ENCODE data around the gene FGFR3.
A peak's percentile ranks its signal among the peaks of the same experiment; 100 is the strongest.

Gene FGFR3

GRCh38 chr4:1763070-1763549 is 30.0 kb upstream of the FGFR3 start:
- Mint-ChIP-seq H3K36me3 (no peaks in the 10 kb centered on the region), H3K27ac (no peak overlapping the region), H3K4me1 (no peaks in the 10 kb centered on the region), H3K9me3 (no peaks in the 10 kb centered on the region), H3K4me3 (no peak overlapping the region)
- no peak for DNase-seq (ENCODE audit: low spot score in 2 of 2)
- ATAC-seq: no peak

- no peak for ATAC-seq
- no peaks in the 10 kb centered on the region for H3K9me3 Mint-ChIP-seq
- no peak overlapping the region for H3K4me3 Mint-ChIP-seq
- DNase-seq (ENCODE audit: low spot score in 2 of 2): no peak
- peaks cover 4% of the 10 kb centered on the region for H3K4me1 Mint-ChIP-seq
- H3K36me3 Mint-ChIP-seq: no peaks in the 10 kb centered on the region
- no peak overlapping the region for H3K27ac Mint-ChIP-seq
These were observed 29.5 kb upstream of the FGFR3 start for GRCh38 chr4:1763550-1764080.

GRCh38 chr4:1764670-1765069 is 28.4 kb upstream of the FGFR3 start:
- no peak overlapping the region for H3K27ac Mint-ChIP-seq
- no peak for DNase-seq (ENCODE audit: low spot score in 2 of 2)
- H3K4me3 Mint-ChIP-seq: no peak overlapping the region
- no peak for ATAC-seq
- peaks cover 5% of the 10 kb centered on the region for H3K4me1 Mint-ChIP-seq
- H3K36me3 Mint-ChIP-seq: no peaks in the 10 kb centered on the region
- no peaks in the 10 kb centered on the region for H3K9me3 Mint-ChIP-seq

DNA sequence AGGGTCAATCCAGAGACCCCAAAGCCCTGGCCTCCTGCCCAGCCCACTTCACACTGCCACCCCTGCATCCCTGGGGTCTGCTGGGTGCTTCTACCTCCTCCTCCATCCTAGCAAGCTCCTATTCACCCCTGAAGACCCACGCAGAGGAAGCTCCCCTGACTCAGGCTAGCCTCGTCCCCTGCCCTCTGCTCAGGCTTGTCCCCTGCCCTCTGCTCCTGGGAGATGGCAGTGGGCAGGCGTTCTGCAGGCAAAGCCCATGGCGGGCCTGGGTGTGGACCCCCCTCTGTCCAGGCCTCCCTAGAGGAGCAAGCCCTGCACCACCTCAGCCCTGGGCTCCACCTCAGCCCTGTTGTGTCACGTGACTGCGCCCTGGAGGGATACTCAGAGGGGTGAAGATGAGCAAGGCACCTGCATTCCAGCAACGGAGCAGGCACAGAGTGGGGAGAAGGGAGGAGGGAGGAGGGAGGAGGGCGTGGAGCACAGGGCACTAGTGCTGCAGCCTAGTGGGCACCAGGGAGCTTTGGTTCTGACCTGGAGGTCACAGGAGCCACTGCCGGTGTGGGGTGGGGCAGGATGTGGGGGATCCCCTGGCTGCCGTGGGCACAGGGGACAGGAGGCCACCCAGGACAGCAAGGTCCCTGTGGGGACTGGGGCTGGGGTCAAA is 27.6 kb upstream of the FGFR3 start:
- Mint-ChIP-seq H3K4me3 (no peak overlapping the region), H3K4me1 (peaks cover 5% of the 10 kb centered on the region), H3K27ac (no peak overlapping the region), H3K9me3 (no peaks in the 10 kb centered on the region), H3K36me3 (no peaks in the 10 kb centered on the region)
- no peak for DNase-seq (ENCODE audit: low spot score in 2 of 2)
- ATAC-seq: no peak

DNA sequence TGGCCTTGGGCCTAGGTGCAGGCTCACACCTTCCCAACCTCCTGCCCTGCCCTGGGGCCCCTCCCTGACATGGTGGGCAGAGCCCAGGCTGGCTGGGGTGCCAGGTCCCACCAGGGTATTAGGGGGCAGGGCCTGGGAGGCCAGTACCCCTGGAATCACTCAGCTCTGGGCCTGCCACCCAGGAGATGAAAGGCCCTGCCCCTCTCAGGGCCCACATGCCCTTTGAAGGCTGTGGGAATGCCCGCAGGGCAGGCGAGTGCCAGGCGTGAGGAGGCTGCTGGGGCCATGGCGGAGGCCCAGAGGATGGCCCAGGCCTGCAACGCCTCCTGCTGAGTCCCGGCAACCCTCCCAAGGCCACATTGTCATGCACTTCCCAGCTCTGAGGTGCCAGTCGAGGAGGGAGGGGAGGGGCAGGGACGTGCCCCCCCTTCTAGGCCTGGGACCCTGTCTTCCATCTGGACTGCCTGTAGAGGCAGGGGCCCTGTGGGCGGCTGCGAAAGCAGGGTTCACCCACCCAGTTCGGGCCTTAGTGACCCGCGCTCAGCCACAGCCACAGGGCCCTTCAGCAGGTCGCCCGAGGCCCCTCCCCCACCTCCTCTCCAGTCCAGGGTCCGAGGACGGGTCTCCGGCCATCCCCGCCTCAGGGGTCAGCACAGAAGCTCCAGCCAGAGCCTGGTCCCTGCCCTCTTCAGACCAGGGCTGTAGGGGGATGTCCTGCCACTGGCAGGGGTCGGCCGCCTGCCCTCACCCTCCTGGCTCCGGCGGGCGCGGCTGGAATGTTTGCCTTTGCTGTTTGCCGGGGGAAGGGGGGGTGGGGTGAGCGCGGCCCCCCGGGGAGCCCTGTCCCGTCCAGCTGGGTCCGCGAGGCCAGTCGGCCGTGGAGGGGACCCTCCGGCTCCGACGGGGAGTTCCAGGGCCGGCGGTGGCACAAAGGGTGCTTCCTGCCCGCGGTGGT is 26.7 kb upstream of the FGFR3 start:
- ATAC-seq: peak; percentile 1
- H3K4me3 Mint-ChIP-seq: no peak overlapping the region

DNA sequence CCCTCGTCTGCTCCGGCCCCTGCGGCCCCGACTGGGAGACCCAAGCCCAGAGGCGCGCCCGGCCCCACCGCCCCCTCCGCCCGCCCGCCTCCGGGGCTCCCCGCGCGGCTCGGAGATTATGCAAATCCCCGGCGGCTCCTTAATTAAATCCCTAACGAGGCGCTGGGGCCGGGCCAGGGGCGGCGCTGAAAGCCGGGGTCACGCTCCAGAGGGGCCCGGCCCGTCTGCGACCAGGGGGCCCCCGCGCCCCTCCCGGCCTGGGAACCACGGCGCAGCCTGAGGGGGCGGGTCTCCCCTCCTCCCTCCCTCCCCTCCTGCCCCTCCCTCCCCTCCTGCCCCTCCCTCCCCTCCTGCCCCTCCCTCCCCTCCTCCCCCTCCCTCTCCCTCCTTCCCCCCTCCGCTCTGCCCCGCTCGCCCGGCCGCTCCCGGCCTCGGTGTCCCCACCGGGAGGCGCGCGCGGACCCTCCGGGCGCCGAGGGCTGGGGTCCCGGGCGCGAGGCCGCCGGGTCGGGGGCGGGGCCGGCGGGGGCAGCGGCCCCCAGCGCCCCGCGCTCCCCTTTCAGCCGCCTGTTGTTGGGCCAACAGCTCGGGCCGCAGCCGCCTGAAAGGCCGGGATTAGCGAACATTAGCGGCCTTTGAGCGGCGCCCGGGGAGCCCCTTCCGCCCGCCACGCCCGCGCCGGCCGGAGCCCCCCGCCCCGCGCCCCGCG is 25.9 kb upstream of the FGFR3 start:
- H3K36me3 Mint-ChIP-seq: no peaks in the 10 kb centered on the region
- ATAC-seq (no peak), DNase-seq (ENCODE audit: low spot score in 2 of 2) (no peak)
- H3K27ac Mint-ChIP-seq: no peak overlapping the region
- H3K4me1 Mint-ChIP-seq: peaks cover 5% of the 10 kb centered on the region
- peak overlapping the region; percentile 55 for H3K4me3 Mint-ChIP-seq
- H3K9me3 Mint-ChIP-seq: no peaks in the 10 kb centered on the region

More for the DNA sequence above, 26.7 kb upstream of the FGFR3 start:
- no peak for DNase-seq (ENCODE audit: low spot score in 2 of 2)
- no peak overlapping the region for H3K27ac Mint-ChIP-seq
- peaks cover 5% of the 10 kb centered on the region for H3K4me1 Mint-ChIP-seq
- no peaks in the 10 kb centered on the region for H3K9me3 Mint-ChIP-seq
- H3K36me3 Mint-ChIP-seq: no peaks in the 10 kb centered on the region

GRCh38 chr4:1767770-1768366 is 25.2 kb upstream of the FGFR3 start:
- ATAC-seq (peak; percentile 14), DNase-seq (ENCODE audit: low spot score in 2 of 2) (no peak)
- H3K4me3 Mint-ChIP-seq: peak overlapping the region; percentile 55
- H3K4me1 Mint-ChIP-seq: peaks cover 5% of the 10 kb centered on the region
- no peaks in the 10 kb centered on the region for H3K36me3 Mint-ChIP-seq
- no peaks in the 10 kb centered on the region for H3K9me3 Mint-ChIP-seq
- no peak overlapping the region for H3K27ac Mint-ChIP-seq

DNA sequence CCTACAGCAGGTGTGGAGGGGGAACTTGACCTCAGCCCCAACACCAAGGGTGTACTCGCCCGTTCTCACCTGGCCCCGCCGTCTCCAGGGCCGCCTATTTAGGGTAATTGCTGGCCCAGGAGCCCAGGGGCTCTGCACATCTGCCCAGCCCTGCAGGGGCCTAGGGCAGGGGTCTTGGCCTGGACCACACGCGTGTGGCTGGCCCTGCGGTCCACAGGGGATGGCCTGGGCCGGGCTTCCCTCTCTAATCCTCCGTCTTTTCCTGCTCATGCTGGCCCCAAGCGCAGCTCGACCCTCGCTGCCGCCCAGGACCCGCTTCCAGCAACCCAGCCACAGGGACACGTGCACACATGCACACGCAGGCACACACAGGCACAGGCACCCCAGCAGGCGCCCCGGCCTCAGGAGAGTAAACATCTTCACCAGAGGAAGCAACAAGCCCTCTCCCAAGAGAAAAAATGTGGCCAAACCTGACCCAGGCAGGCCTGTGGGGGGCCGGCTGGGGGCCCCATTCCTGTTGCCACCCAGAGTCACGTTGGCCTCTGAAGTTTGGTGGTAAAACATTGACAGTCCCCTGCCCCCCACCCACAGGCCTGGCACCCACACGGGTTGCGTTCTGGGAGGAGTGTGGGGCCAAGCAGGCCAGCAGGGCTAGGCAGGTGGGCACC is 24.6 kb upstream of the FGFR3 start:
- H3K4me1 Mint-ChIP-seq: peaks cover 5% of the 10 kb centered on the region
- H3K9me3 Mint-ChIP-seq: no peaks in the 10 kb centered on the region
- H3K27ac Mint-ChIP-seq: no peak overlapping the region
- ATAC-seq (no peak), DNase-seq (ENCODE audit: low spot score in 2 of 2) (no peak)
- peak overlapping the region; percentile 55 for H3K4me3 Mint-ChIP-seq
- no peaks in the 10 kb centered on the region for H3K36me3 Mint-ChIP-seq

- H3K36me3 Mint-ChIP-seq: no peaks in the 10 kb centered on the region
- H3K9me3 Mint-ChIP-seq: no peaks in the 10 kb centered on the region
- ATAC-seq: no peak
- no peak for DNase-seq (ENCODE audit: low spot score in 2 of 2)
- no peak overlapping the region for H3K4me3 Mint-ChIP-seq
- H3K4me1 Mint-ChIP-seq: peaks cover 5% of the 10 kb centered on the region
- H3K27ac Mint-ChIP-seq: no peak overlapping the region
These were observed 23.4 kb upstream of the FGFR3 start for GRCh38 chr4:1769692-1770091.

GRCh38 chr4:1770245-1770644 is 22.8 kb upstream of the FGFR3 start:
- no peak for DNase-seq (ENCODE audit: low spot score in 2 of 2)
- ATAC-seq: no peak
- Mint-ChIP-seq H3K4me3 (no peak overlapping the region), H3K9me3 (no peaks in the 10 kb centered on the region), H3K27ac (no peak overlapping the region), H3K36me3 (no peaks in the 10 kb centered on the region), H3K4me1 (peaks cover 5% of the 10 kb centered on the region)

DNA sequence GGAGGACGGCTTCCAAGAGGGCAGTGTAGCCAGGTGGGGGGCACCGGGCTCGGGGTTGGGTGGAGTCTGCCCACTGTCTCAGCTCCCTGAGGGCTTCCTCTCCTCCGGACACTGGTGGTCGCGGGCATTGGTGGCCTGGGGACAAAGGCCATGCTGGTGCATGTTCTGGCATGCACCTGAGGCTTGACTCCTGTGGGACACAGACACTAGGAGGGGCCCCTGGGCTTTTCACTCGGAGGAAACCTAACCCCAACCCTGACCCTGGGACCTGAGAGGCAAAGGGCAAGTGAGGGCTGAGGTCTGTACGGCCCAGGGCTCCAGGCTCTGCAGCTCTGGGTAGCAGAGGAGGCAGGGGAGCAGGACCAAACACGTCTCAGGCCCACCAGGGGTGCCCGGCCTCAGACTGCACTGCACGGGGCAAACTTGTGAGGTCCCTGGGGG is 22.3 kb upstream of the FGFR3 start:
- Mint-ChIP-seq H3K4me1 (peaks cover 5% of the 10 kb centered on the region), H3K4me3 (no peak overlapping the region), H3K27ac (no peak overlapping the region), H3K36me3 (no peaks in the 10 kb centered on the region), H3K9me3 (no peaks in the 10 kb centered on the region)
- ATAC-seq (no peak), DNase-seq (ENCODE audit: low spot score in 2 of 2) (no peak)

DNA sequence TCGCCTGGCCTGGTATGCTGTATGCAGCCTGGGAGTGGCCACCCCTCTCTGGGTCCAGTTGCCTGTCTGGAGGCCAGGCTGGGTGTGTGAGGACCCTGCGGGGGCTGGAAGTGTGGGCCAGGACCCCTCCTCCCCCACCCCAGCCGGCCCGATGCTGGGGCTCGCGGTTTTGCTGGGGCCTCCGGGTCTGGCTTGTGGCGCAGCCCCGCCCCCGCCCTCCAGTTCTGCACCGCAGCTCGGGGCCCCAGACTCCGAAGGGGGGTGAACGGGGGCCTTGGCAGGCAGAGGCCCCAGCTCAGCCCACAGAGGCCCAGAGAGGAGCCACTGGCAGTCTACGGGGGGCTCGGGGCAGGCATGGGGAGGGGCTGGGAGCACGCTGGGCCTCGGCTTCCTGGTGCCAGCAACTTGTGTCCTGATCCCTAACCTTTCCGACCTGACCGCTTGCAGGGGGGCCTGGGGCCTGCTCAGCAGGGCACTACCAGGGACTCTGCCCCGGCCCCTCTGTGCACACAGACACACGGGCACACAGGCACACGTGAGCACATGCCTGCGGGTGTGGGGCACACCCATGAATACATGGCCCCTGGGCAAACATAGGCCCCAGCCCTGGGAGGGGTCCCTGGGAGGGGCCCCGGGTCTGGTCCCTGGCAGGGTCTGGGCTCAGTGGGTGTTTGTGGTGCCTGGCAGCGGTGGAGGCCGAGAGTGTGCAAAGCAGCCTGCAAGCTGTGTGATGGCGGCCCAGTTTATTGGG is 21.4 kb upstream of the FGFR3 start:
- no peaks in the 10 kb centered on the region for H3K36me3 Mint-ChIP-seq
- no peak for DNase-seq (ENCODE audit: low spot score in 2 of 2)
- H3K27ac Mint-ChIP-seq: no peak overlapping the region
- no peak overlapping the region for H3K4me3 Mint-ChIP-seq
- peaks cover 5% of the 10 kb centered on the region for H3K4me1 Mint-ChIP-seq
- peak; percentile 43 for ATAC-seq
- no peaks in the 10 kb centered on the region for H3K9me3 Mint-ChIP-seq

- Mint-ChIP-seq H3K9me3 (no peaks in the 10 kb centered on the region), H3K36me3 (no peaks in the 10 kb centered on the region), H3K4me1 (peaks cover 5% of the 10 kb centered on the region), H3K4me3 (no peak overlapping the region), H3K27ac (no peak overlapping the region)
- ATAC-seq: no peak
- DNase-seq (ENCODE audit: low spot score in 2 of 2): no peak
These were observed 20.1 kb upstream of the FGFR3 start for GRCh38 chr4:1772853-1773538.
